Osteoblast (primary cell): ENCODE data around the gene TBC1D24. TPM values are rescaled to one million over a fixed set of nuclear protein-coding genes. Genes with fewer than 3 reads are reported as not detected.

ENCODE experiments used
- DNase-seq: peaks from one replicate; pipeline ENCODE4 v3.0.0; 2011; ENCODE audit warnings: low spot score, mixed read lengths; ENCODE audit not compliant: insufficient read length; ENCODE audit errors: missing footprints
- H2AFZ ChIP-seq: 2 replicates; pipeline ENCODE4 v1.6.0; 2011; ENCODE audit warnings: mild to moderate bottlenecking, low read length
- H3K27ac ChIP-seq: 2 replicates; pipeline ENCODE4 v1.5.1; 2011; ENCODE audit warnings: mild to moderate bottlenecking, low read depth, low read length, moderate library complexity
- H3K27me3 ChIP-seq: 2 replicates; pipeline ENCODE4 v1.6.0; 2012; ENCODE audit warnings: mild to moderate bottlenecking, control low read depth, inconsistent platforms, low read length, moderate library complexity; ENCODE audit not compliant: insufficient read depth
- H3K36me3 ChIP-seq: 2 replicates; pipeline ENCODE4 v1.5.1; 2011; ENCODE audit warnings: mild to moderate bottlenecking, low read length, control low read depth, moderate library complexity; ENCODE audit not compliant: insufficient read depth
- H3K4me1 ChIP-seq: 2 replicates; pipeline ENCODE4 v1.5.1; 2011; ENCODE audit warnings: mild to moderate bottlenecking, low read length, control low read depth, moderate library complexity; ENCODE audit not compliant: insufficient read depth
- H3K4me2 ChIP-seq: 2 replicates; pipeline ENCODE4 v1.6.0; 2011; ENCODE audit warnings: mild to moderate bottlenecking, low read length; ENCODE audit not compliant: insufficient read depth
- H3K4me3 ChIP-seq: fragments of 200-600 bp; sonication (generic); 3 replicates; pipeline ENCODE4 v1.5.1; 2012; ENCODE audit warnings: mild to moderate bottlenecking, low read length, inconsistent platforms; ENCODE audit not compliant: insufficient read depth
- H3K79me2 ChIP-seq: 2 replicates; pipeline ENCODE4 v1.6.0; 2012; ENCODE audit warnings: mild to moderate bottlenecking, low read length, control low read depth, inconsistent platforms; ENCODE audit not compliant: insufficient read depth
- H3K9me3 ChIP-seq: 2 replicates; pipeline ENCODE4 v1.5.1; 2011; ENCODE audit warnings: low read depth, low read length, control low read depth
- H4K20me1 ChIP-seq: 2 replicates; pipeline ENCODE4 v1.6.0; 2012; ENCODE audit warnings: mild to moderate bottlenecking, low read length, control low read depth; ENCODE audit not compliant: insufficient read depth
- total RNA-seq: library from RNA; depleted of rRNA; stranded (reverse); fragments of >200 nt; gene quantifications from 2 replicates; pipeline ENCODE4 v1.2.3, GENCODE V29; 2012
- TF ChIP-seq, protein P1 (sequence below): IDR thresholded peaks from 2 replicates; pipeline ENCODE4 v1.5.1; 2011; ENCODE audit warnings: mild to moderate bottlenecking, low read depth, low read length, moderate library complexity; ENCODE audit errors: extremely low read depth

The TBC1D24 gene
- total RNA-seq, 1 donor = 16.6 TPM

DNA sequence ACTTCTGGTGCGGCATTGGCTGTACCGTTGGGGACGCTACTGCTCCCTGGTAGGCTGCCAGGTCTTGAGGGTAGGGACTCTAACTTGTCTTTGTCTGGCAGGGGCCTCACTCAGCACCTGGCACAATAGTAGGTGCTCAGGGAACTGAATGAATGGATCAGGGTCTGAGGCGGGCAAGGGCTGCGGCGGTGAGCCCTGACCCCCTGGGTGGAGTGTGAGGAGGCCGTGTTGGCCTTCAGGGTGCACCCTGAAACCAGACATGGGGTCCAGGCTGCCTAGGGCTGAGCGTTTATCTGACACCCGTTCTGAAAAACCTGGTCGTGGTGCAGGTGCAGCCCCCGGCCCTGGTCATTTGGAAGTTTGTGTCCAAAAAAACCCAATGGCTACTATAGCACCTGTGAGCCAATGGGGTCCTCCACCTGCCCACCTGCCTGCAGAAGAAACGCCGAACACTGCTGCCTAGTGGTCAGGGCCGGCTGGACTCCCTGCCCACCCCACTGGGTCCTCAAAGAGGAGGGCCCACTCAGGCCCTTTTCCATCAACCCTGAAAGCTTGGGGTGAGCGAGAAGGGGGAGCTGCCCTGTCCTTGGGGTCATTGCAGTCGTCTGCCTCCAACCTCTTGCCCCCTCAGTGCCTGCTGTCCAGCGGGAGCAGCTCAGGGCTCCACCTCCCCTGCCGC, 33.9 kb downstream of the TBC1D24 start:
- no peaks in the 10 kb centered on the region for H3K9me3 ChIP-seq
- H3K4me1 ChIP-seq = peaks cover 14% of the 10 kb centered on the region
- H3K4me3 ChIP-seq = no peak overlapping the region
- H2AFZ ChIP-seq = no peak overlapping the region
- no peak overlapping the region for H3K27ac ChIP-seq
- no peaks in the 10 kb centered on the region for H4K20me1 ChIP-seq
- TF ChIP-seq, protein P1, sequence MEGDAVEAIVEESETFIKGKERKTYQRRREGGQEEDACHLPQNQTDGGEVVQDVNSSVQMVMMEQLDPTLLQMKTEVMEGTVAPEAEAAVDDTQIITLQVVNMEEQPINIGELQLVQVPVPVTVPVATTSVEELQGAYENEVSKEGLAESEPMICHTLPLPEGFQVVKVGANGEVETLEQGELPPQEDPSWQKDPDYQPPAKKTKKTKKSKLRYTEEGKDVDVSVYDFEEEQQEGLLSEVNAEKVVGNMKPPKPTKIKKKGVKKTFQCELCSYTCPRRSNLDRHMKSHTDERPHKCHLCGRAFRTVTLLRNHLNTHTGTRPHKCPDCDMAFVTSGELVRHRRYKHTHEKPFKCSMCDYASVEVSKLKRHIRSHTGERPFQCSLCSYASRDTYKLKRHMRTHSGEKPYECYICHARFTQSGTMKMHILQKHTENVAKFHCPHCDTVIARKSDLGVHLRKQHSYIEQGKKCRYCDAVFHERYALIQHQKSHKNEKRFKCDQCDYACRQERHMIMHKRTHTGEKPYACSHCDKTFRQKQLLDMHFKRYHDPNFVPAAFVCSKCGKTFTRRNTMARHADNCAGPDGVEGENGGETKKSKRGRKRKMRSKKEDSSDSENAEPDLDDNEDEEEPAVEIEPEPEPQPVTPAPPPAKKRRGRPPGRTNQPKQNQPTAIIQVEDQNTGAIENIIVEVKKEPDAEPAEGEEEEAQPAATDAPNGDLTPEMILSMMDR = no peak
- H3K27me3 ChIP-seq = no peaks in the 10 kb centered on the region
- no peak overlapping the region for H3K4me2 ChIP-seq
- peak; percentile 58 for DNase-seq
- H3K79me2 ChIP-seq = peaks cover under 1% of the 10 kb centered on the region
- peaks cover 3% of the 10 kb centered on the region for H3K36me3 ChIP-seq

DNA sequence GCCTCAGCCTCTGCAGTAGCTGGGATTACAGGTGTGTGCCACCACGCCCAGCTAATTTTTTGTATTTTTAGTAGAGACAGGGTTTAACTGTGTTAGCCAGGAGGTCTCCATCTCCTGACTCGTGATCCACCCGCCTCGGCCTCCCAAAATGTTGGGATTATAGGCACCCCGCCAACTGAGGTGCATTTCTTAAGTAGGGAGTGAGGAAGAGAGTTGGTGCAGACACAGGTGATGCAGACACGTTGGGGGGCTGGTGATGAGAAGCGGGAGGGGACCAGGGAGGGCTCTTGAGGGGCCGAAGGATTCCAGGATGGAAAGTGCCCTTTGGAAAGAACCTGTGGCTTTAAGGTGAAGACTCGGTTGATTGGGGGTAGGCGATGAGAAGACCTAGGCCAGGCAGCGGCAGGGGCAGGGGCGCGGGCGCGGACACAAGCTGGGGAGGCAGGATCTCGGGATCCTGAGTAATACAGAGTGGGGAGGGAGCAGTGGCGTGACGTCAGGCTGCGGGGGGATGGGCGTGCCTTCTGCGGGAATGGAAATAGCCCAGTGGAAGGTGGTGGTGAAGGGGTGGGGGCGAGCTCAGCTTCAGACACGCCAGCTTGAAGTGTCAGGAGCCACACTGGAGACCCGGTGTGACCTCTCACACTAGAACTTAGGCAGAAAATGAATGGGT, 36.3 kb downstream of the TBC1D24 start:
- H4K20me1 ChIP-seq = peaks cover 18% of the 10 kb centered on the region
- peak overlapping the region; percentile 60 for H3K4me3 ChIP-seq
- H3K79me2 ChIP-seq = peaks cover 24% of the 10 kb centered on the region
- DNase-seq = peak; percentile 99
- H3K4me2 ChIP-seq = peak overlapping the region; percentile 77
- H3K27me3 ChIP-seq = no peaks in the 10 kb centered on the region
- TF ChIP-seq, protein P1 = no peak
- H3K9me3 ChIP-seq = no peaks in the 10 kb centered on the region
- H3K4me1 ChIP-seq = peaks cover 26% of the 10 kb centered on the region
- H3K27ac ChIP-seq = peak overlapping the region; percentile 56
- peak overlapping the region; percentile 61 for H2AFZ ChIP-seq
- peaks cover 5% of the 10 kb centered on the region for H3K36me3 ChIP-seq

- Histone ChIP-seq H2AFZ (no peak overlapping the region), H3K79me2 (peaks cover 33% of the 10 kb centered on the region), H4K20me1 (peaks cover 27% of the 10 kb centered on the region), H3K4me1 (peaks cover 35% of the 10 kb centered on the region), H3K9me3 (no peaks in the 10 kb centered on the region), H3K27me3 (no peaks in the 10 kb centered on the region), H3K4me2 (no peak overlapping the region), H3K36me3 (peaks cover 5% of the 10 kb centered on the region), H3K27ac (no peak overlapping the region), H3K4me3 (no peak overlapping the region)
- peak; percentile 86 for DNase-seq
- TF ChIP-seq, protein P1 = no peak
These were observed 37.2 kb downstream of the TBC1D24 start for GRCh38 chr16:2511996-2512734.
